IMR-90 (cell line): ENCODE data around the gene IRF2. TPM values are rescaled to one million over a fixed set of nuclear protein-coding genes. Genes with fewer than 3 reads are reported as not detected.

Experiments
- ATAC-seq: fragments of 200-7000 bp; cut with Tn5 transposase; 2 replicates; pipeline ENCODE4 v1.9.1; 2020; ENCODE audit warnings: low read depth, mild to moderate bottlenecking, moderate library complexity
- BruUV-seq: library from RNA; stranded (reverse); fragments of 400-500 nt; replicated peaks from 2 replicates; lab custom pipeline; 2021; lab: Mats Ljungman, UMichigan
- CTCF ChIA-PET: fragments of 300-600 bp; formaldehyde crosslinking; extraction: SDS; loops from one replicate; lab custom pipeline; 2021; ENCODE audit warnings: antibody characterized with exemption; lab: Yijun Ruan, JAX
- POLR2A ChIA-PET: fragments of 300-600 bp; sonication (Branson Sonifier 250); formaldehyde crosslinking; loops from one replicate; lab custom pipeline; 2022; ENCODE audit warnings: antibody characterized with exemption; ENCODE audit not compliant: unreplicated experiment; lab: Charles Lee
- DNase-seq: peaks from one replicate; pipeline ENCODE4 v3.0.0; 2013
- H2AFZ ChIP-seq: replicated peaks from 2 replicates; pipeline ENCODE3; 2013; ENCODE audit warnings: low read length, mild to moderate bottlenecking; ENCODE audit not compliant: poor library complexity
- H2AK5ac ChIP-seq: 2 replicates; pipeline ENCODE4 v1.6.1; 2013; ENCODE audit warnings: low read depth, low read length, inconsistent platforms
- H2AK9ac ChIP-seq: replicated peaks from 2 replicates; pipeline ENCODE3; 2013; ENCODE audit warnings: mild to moderate bottlenecking, low read depth, low read length, moderate library complexity; ENCODE audit not compliant: poor library complexity
- H2BK120ac ChIP-seq: 2 replicates; pipeline ENCODE4 v1.6.1; 2013; ENCODE audit warnings: low read depth, low read length, inconsistent platforms
- H2BK15ac ChIP-seq: 3 replicates; pipeline ENCODE4 v1.6.1; 2013; ENCODE audit warnings: low read depth, low read length, inconsistent platforms
- H2BK20ac ChIP-seq: 2 replicates; pipeline ENCODE4 v1.6.1; 2013; ENCODE audit warnings: low read depth, mild to moderate bottlenecking, inconsistent platforms, low read length, moderate library complexity
- H2BK5ac ChIP-seq: 2 replicates; pipeline ENCODE4 v1.6.1; 2013; ENCODE audit warnings: mild to moderate bottlenecking, low read depth, low read length, inconsistent platforms; ENCODE audit not compliant: poor library complexity, severe bottlenecking
- H3K14ac ChIP-seq: replicated peaks from 2 replicates; pipeline ENCODE4 v1.6.1; 2013; ENCODE audit warnings: low read depth, low read length, inconsistent platforms
- H3K18ac ChIP-seq: 2 replicates; pipeline ENCODE4 v1.6.1; 2013; ENCODE audit warnings: low read depth, low read length, control low read depth
- H3K23ac ChIP-seq: 2 replicates; pipeline ENCODE4 v1.6.1; 2013; ENCODE audit warnings: low read depth, low read length, inconsistent platforms
- H3K27ac ChIP-seq: 2 replicates; pipeline ENCODE4 v1.5.1; 2013; ENCODE audit warnings: mild to moderate bottlenecking, control low read depth, low read length; ENCODE audit not compliant: insufficient read depth
- H3K27me3 ChIP-seq: 2 replicates; pipeline ENCODE4 v1.6.1; 2013; ENCODE audit warnings: low read length; ENCODE audit not compliant: control insufficient read depth, insufficient read depth
- H3K36me3 ChIP-seq: 2 replicates; pipeline ENCODE4 v1.6.1; 2013; ENCODE audit warnings: low read length, mixed read lengths; ENCODE audit not compliant: control insufficient read depth, insufficient read depth
- H3K4ac ChIP-seq: 2 replicates; pipeline ENCODE4 v1.6.1; 2013; ENCODE audit warnings: low read depth, low read length, inconsistent platforms
- H3K4me1 ChIP-seq: 2 replicates; pipeline ENCODE4 v1.6.1; 2013; ENCODE audit warnings: low read length, mixed read lengths; ENCODE audit not compliant: control insufficient read depth, insufficient read depth
- H3K4me2 ChIP-seq: 2 replicates; pipeline ENCODE4 v1.6.1; 2013; ENCODE audit warnings: low read depth, mild to moderate bottlenecking, control low read depth, low read length, moderate library complexity
- H3K4me3 ChIP-seq: 2 replicates; pipeline ENCODE4 v1.5.1; 2013; ENCODE audit warnings: low read depth, mild to moderate bottlenecking, control low read depth, low read length, moderate library complexity; ENCODE audit not compliant: insufficient read depth
- H3K56ac ChIP-seq: 2 replicates; pipeline ENCODE4 v1.6.1; 2013; ENCODE audit warnings: low read length, inconsistent platforms; ENCODE audit not compliant: insufficient read depth; ENCODE audit errors: extremely low read depth
- H3K79me1 ChIP-seq, 2 experiments: 2 replicates each; pipeline ENCODE4 v1.6.1; 2013; ENCODE audit warnings: low read length in 2 of 2, inconsistent platforms in 1 of 2, low read depth in 1 of 2
- H3K9ac ChIP-seq: 2 replicates; pipeline ENCODE4 v1.6.1; 2013; ENCODE audit warnings: low read depth, low read length, control low read depth
- H3K9me1 ChIP-seq: 2 replicates; pipeline ENCODE4 v1.6.1; 2013; ENCODE audit warnings: low read length, inconsistent platforms; ENCODE audit not compliant: insufficient read depth
- H3K9me3 ChIP-seq: 2 replicates; pipeline ENCODE4 v1.6.1; 2013; ENCODE audit warnings: low read length; ENCODE audit not compliant: control insufficient read depth, insufficient read depth
- H4K20me1 ChIP-seq: 2 replicates; pipeline ENCODE4 v1.6.1; 2013; ENCODE audit warnings: low read length, inconsistent platforms; ENCODE audit not compliant: insufficient read depth
- H4K5ac ChIP-seq: 2 replicates; pipeline ENCODE4 v1.6.1; 2013; ENCODE audit warnings: mild to moderate bottlenecking, low read depth, low read length, control low read depth
- H4K8ac ChIP-seq, 2 experiments: 2 replicates each; pipeline ENCODE4 v1.6.1; 2013; ENCODE audit warnings: low read depth in 2 of 2, low read length in 2 of 2, control low read depth in 1 of 2, inconsistent platforms in 1 of 2
- H4K91ac ChIP-seq: 2 replicates; pipeline ENCODE4 v1.6.1; 2013; ENCODE audit warnings: low read depth, low read length, inconsistent platforms; ENCODE audit not compliant: insufficient read depth
- BHLHE40 ChIP-seq: fragments of 150-350 bp; IDR thresholded peaks from 2 replicates; pipeline ENCODE4 v1.6.1; 2016; ENCODE audit warnings: mild to moderate bottlenecking, low read depth, low read length
- CEBPB ChIP-seq: IDR thresholded peaks from 2 replicates; pipeline ENCODE4 v1.6.1; 2012; ENCODE audit warnings: low read depth, low read length, improper control_type of control experiment
- CHD1 ChIP-seq: IDR thresholded peaks from 2 replicates; pipeline ENCODE4 v1.6.1; 2012; ENCODE audit warnings: low read depth, low read length, improper control_type of control experiment
- FOS ChIP-seq: fragments of 150-350 bp; IDR thresholded peaks from 2 replicates; pipeline ENCODE4 v1.6.1; 2016; ENCODE audit warnings: low read depth, low read length
- MAFK ChIP-seq: IDR thresholded peaks from 2 replicates; pipeline ENCODE4 v1.6.1; 2012; ENCODE audit warnings: low read depth, low read length, improper control_type of control experiment
- MAZ ChIP-seq: IDR thresholded peaks from 2 replicates; pipeline ENCODE4 v1.6.1; 2012; ENCODE audit warnings: low read depth, mild to moderate bottlenecking, low read length, improper control_type of control experiment, moderate library complexity, borderline replicate concordance
- MXI1 ChIP-seq: IDR thresholded peaks from 2 replicates; pipeline ENCODE4 v1.6.1; 2012; ENCODE audit warnings: low read depth, mild to moderate bottlenecking, low read length, moderate library complexity, borderline replicate concordance
- RFX5 ChIP-seq: IDR thresholded peaks from 2 replicates; pipeline ENCODE4 v1.8.0; 2012; ENCODE audit warnings: low read depth, mild to moderate bottlenecking, low read length, moderate library complexity
- WGBS, 2 experiments: methylation state at CpG; one replicate each; pipeline versions ENCODE4 v1.1.5 to v1.1.7; 2013; ENCODE audit warnings: missing lambda C conversion rate in 2 of 2; ENCODE audit not compliant: insufficient read length in 1 of 2; ENCODE audit errors: extremely low coverage in 2 of 2; 5-methylcytosine and 5-hydroxymethylcytosine counted together
- dilution Hi-C: fragments of 300-500 bp; cut with HindIII; formaldehyde crosslinking; loops from one replicate; pipeline ENCODE4 v1.14.3; 2018; ENCODE audit warnings: low sequenced_read_pairs; ENCODE audit not compliant: unreplicated experiment
- in situ Hi-C: fragments of 300-500 bp; cut with MboI; formaldehyde crosslinking; loops from 3 replicates; pipeline ENCODE4 v1.14.3; 2019; ENCODE audit warnings: low sequenced_read_pairs, inconsistent platforms, mixed read lengths
- intact Hi-C: fragments of 100-400 bp; cut with micrococcal nuclease; formaldehyde crosslinking; loops from 2 replicates; pipeline ENCODE4 v1.10.0; 2022
- polyA plus RNA-seq, 3 experiments: library from polyadenylated mRNA; depleted of rRNA; stranded (reverse); fragments of >200 nt; gene quantifications; 2 replicates each; pipeline ENCODE4 v1.2.3, GENCODE V29; 2012; ENCODE audit warnings: low replicate concordance in 1 of 3
- total RNA-seq: library from RNA; depleted of rRNA; stranded (reverse); fragments of >200 nt; gene quantifications from 2 replicates; pipeline ENCODE4 v1.2.3, GENCODE V29; 2012

IRF2 gene
- total and polyA plus RNA-seq, 2 of the 4 experiments (the other 2 are of a cell fraction), result 16.5 to 21.9 TPM

DNA sequence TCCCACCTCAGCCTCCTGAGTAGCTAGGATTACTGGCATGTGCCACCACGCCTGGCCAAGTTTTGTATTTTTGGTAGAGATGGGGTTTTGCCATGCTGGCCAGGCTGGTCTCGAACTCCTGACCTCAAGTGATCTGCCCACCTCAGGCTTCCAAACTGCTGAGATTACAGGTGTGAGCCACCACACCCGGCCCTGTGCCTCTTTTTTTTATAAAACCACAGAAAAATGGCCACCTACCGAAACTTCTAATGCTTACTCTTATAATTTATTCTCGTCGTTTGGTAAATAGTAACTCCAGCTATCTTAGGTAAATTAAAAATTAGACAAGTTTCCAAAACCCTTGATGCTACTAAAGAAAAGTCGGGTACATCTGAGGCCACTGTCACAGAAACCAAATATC is 54.4 kb downstream of the IRF2 start:
- POLR2A ChIA-PET, result no interaction called here
- TF ChIP-seq FOS (no peak), CHD1 (no peak), CEBPB (no peak), MAFK (no peak), BHLHE40 (no peak), RFX5 (no peak), MXI1 (no peak), MAZ (no peak)
- H3K9me3 ChIP-seq, result no peaks in the 10 kb centered on the region
- CTCF ChIA-PET, result no interaction called here
- H3K4me1 ChIP-seq, result peaks cover 14% of the 10 kb centered on the region
- H2BK120ac ChIP-seq, result no peak overlapping the region
- no peak overlapping the region for H2BK15ac ChIP-seq
- no peak overlapping the region for H2BK5ac ChIP-seq
- peaks cover 34 to 71% of the 10 kb centered on the region in 2 experiments for H3K79me1 ChIP-seq
- dilution Hi-C loops, result no loop called here
- no peak overlapping the region for H3K4me2 ChIP-seq
- no peak overlapping the region for H3K27ac ChIP-seq
- in situ Hi-C loops, result no loop called here
- H4K5ac ChIP-seq, result no peak overlapping the region
- H3K4me3 ChIP-seq, result no peak overlapping the region
- no peak overlapping the region for H4K8ac ChIP-seq
- H2BK20ac ChIP-seq, result no peak overlapping the region
- H3K23ac ChIP-seq, result no peak overlapping the region
- no TSS peak for BruUV-seq
- no peak for DNase-seq
- intact Hi-C loops, result no loop called here
- H2AFZ ChIP-seq, result no peak overlapping the region
- H2AK5ac ChIP-seq, result no peak overlapping the region
- WGBS, 2 experiments, result 90% methylated on average over 2 of the region's 7 CpGs; no CpG with 5 or more reads in 1 of the 2 experiments
- no peak overlapping the region for H4K91ac ChIP-seq
- peaks cover 13% of the 10 kb centered on the region for H3K9me1 ChIP-seq
- H3K36me3 ChIP-seq, result peaks cover 24% of the 10 kb centered on the region
- no peak overlapping the region for H3K9ac ChIP-seq
- H3K14ac ChIP-seq, result no peak overlapping the region
- H3K4ac ChIP-seq, result no peak overlapping the region
- peaks cover 3% of the 10 kb centered on the region; the same call in 1 of the 2 replicates for H4K20me1 ChIP-seq
- no peak overlapping the region for H3K18ac ChIP-seq
- no peaks in the 10 kb centered on the region for H3K27me3 ChIP-seq
- no peak overlapping the region for H3K56ac ChIP-seq
- H2AK9ac ChIP-seq, result no peak overlapping the region
- ATAC-seq, result no peak
